ENCODE measurements around the gene SSU72.
"Not testable (repeated sequence)": the region's sequence is repeated elsewhere in the genome, so short reads cannot be mapped to it uniquely, and the experiment has no call there.

SSU72 gene

DNA sequence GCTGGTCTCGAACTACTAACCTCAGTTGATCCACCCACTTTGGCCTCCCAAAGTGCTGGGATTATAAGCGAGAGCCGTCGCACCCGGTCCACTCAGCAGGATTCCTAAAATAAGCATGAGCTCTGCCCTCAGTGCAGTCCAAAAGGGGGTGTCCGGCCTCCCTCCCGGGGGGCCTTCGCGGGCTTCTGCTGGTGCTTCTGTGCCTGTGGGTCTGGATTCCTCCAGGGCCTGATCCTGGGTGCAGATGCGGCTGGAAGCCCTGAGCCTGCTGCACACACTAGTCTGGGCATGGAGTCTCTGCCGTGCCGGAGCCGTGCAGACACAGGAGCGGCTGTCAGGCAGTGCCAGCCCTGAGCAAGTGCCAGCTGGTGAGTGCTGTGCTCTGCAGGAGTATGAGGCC lies 57.7 kb downstream of the SSU72 start:
- H2AFZ ChIP-seq (ENCODE audit: insufficient read depth, low read length, poor library complexity); H3K79me2 ChIP-seq (ENCODE audit: control insufficient read depth, insufficient read depth, low read length, poor library complexity); H2AK5ac ChIP-seq (ENCODE audit: low read length); H3K9me3 ChIP-seq (ENCODE audit: insufficient read depth, low read depth, low read length); DNase-seq; H3K4me1 ChIP-seq (ENCODE audit: control insufficient read depth in 1 of 2, insufficient read depth in 2 of 2, low read length in 2 of 2); H4K8ac ChIP-seq (ENCODE audit: low read depth, low read length); H3K79me1 ChIP-seq (ENCODE audit: low read length); H3K4me3 ChIP-seq (ENCODE audit: low read depth, low read length); H3K18ac ChIP-seq (ENCODE audit: low read length); H3K27ac ChIP-seq (ENCODE audit: low read depth, low read length); H3K4ac ChIP-seq (ENCODE audit: low read depth, low read length); H4K91ac ChIP-seq (ENCODE audit: low read depth, low read length); H3K14ac ChIP-seq (ENCODE audit: low read length); H3K27me3 ChIP-seq (ENCODE audit: insufficient read depth, low read length); H3K23ac ChIP-seq (ENCODE audit: low read length); H2BK5ac ChIP-seq (ENCODE audit: low read depth, low read length, poor library complexity); H4K12ac ChIP-seq (ENCODE audit: low read depth, low read length); H3K4me2 ChIP-seq (ENCODE audit: low read length); H3K9ac ChIP-seq (ENCODE audit: low read length); H2BK120ac ChIP-seq (ENCODE audit: insufficient read depth, low read length, poor library complexity); H2BK12ac ChIP-seq (ENCODE audit: low read length): not testable (repeated sequence)
- peaks cover 45 to 49% of the 10 kb centered on the region in 2 experiments for H3K36me3 ChIP-seq (ENCODE audit: control insufficient read depth in 1 of 2, insufficient read depth in 2 of 2, low read length in 2 of 2)
- no CpG with 5 or more reads among the region's 14 CpGs for WGBS (ENCODE audit: extremely low coverage, insufficient coverage, insufficient read length)

DNA sequence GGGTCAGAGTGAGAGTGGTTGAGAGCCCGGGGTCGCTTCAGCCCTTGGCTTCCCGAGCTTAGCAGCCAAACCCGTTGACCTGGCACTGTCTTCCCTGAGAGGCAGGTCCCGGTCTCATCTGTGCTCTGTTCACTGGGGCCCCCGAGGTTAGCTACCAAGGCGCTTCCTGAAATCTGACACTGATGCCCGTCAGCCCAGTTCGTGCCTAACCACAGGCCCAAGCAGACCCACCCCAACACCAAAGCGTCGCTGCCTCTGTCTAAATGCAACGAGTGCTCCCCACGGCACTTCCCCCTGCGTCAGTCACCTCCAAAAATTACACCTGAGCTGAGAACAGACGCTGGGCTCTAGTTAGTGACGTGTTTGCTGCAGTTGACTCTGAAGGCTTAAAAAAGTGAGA lies 60.3 kb downstream of the SSU72 start:
- H3K4ac ChIP-seq (ENCODE audit: low read depth, low read length); H3K27me3 ChIP-seq (ENCODE audit: insufficient read depth, low read length); H2AFZ ChIP-seq (ENCODE audit: insufficient read depth, low read length, poor library complexity); H3K18ac ChIP-seq (ENCODE audit: low read length); H3K79me1 ChIP-seq (ENCODE audit: low read length); H3K27ac ChIP-seq (ENCODE audit: low read depth, low read length); H3K4me2 ChIP-seq (ENCODE audit: low read length); H3K79me2 ChIP-seq (ENCODE audit: control insufficient read depth, insufficient read depth, low read length, poor library complexity); H3K14ac ChIP-seq (ENCODE audit: low read length); H3K4me1 ChIP-seq (ENCODE audit: control insufficient read depth in 1 of 2, insufficient read depth in 2 of 2, low read length in 2 of 2); DNase-seq; H4K91ac ChIP-seq (ENCODE audit: low read depth, low read length); H2BK5ac ChIP-seq (ENCODE audit: low read depth, low read length, poor library complexity); H2BK12ac ChIP-seq (ENCODE audit: low read length); H4K8ac ChIP-seq (ENCODE audit: low read depth, low read length); H3K4me3 ChIP-seq (ENCODE audit: low read depth, low read length); H2AK5ac ChIP-seq (ENCODE audit: low read length); H2BK120ac ChIP-seq (ENCODE audit: insufficient read depth, low read length, poor library complexity); H3K23ac ChIP-seq (ENCODE audit: low read length); H3K9ac ChIP-seq (ENCODE audit: low read length); H4K12ac ChIP-seq (ENCODE audit: low read depth, low read length); H3K9me3 ChIP-seq (ENCODE audit: insufficient read depth, low read depth, low read length): not testable (repeated sequence)
- peaks cover 26 to 29% of the 10 kb centered on the region in 2 experiments for H3K36me3 ChIP-seq (ENCODE audit: control insufficient read depth in 1 of 2, insufficient read depth in 2 of 2, low read length in 2 of 2)
- WGBS (ENCODE audit: extremely low coverage, insufficient coverage, insufficient read length) = no CpG with 5 or more reads among the region's 16 CpGs

DNA sequence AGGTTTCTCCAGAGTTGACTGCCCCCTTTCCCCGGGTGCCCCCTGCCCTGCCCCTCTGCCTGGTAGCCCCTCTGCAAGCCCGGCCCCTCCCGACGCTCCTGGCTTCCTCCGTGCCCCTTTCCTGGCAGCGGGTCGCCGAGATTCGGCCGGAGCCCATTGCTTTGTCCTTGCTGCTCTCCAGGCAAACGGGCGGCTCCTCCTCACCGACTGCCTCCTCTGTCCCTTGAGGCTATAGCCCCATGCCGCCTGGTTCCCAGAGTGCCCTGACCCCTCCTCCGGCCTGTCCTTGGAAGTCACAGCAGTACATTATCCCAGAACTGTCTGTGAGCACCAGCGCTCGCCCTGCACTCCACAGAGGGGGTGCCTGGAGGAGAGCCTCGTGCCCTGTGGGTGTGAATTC lies 61.0 kb downstream of the SSU72 start:
- not testable (repeated sequence) for H2AK5ac ChIP-seq (ENCODE audit: low read length); H2BK120ac ChIP-seq (ENCODE audit: insufficient read depth, low read length, poor library complexity); H3K23ac ChIP-seq (ENCODE audit: low read length); DNase-seq; H3K4me1 ChIP-seq (ENCODE audit: control insufficient read depth in 1 of 2, insufficient read depth in 2 of 2, low read length in 2 of 2); H4K8ac ChIP-seq (ENCODE audit: low read depth, low read length); H2AFZ ChIP-seq (ENCODE audit: insufficient read depth, low read length, poor library complexity); H3K27ac ChIP-seq (ENCODE audit: low read depth, low read length); H4K91ac ChIP-seq (ENCODE audit: low read depth, low read length); H3K79me1 ChIP-seq (ENCODE audit: low read length); H3K4me3 ChIP-seq (ENCODE audit: low read depth, low read length); H3K18ac ChIP-seq (ENCODE audit: low read length); H3K4me2 ChIP-seq (ENCODE audit: low read length); H3K79me2 ChIP-seq (ENCODE audit: control insufficient read depth, insufficient read depth, low read length, poor library complexity); H3K4ac ChIP-seq (ENCODE audit: low read depth, low read length); H2BK5ac ChIP-seq (ENCODE audit: low read depth, low read length, poor library complexity); H3K9ac ChIP-seq (ENCODE audit: low read length); H3K27me3 ChIP-seq (ENCODE audit: insufficient read depth, low read length); H3K9me3 ChIP-seq (ENCODE audit: insufficient read depth, low read depth, low read length); H2BK12ac ChIP-seq (ENCODE audit: low read length); H3K14ac ChIP-seq (ENCODE audit: low read length); H4K12ac ChIP-seq (ENCODE audit: low read depth, low read length)
- H3K36me3 ChIP-seq (ENCODE audit: control insufficient read depth in 1 of 2, insufficient read depth in 2 of 2, low read length in 2 of 2) = peaks cover 23 to 29% of the 10 kb centered on the region in 2 experiments
- WGBS (ENCODE audit: extremely low coverage, insufficient coverage, insufficient read length) = no CpG with 5 or more reads among the region's 18 CpGs

DNA sequence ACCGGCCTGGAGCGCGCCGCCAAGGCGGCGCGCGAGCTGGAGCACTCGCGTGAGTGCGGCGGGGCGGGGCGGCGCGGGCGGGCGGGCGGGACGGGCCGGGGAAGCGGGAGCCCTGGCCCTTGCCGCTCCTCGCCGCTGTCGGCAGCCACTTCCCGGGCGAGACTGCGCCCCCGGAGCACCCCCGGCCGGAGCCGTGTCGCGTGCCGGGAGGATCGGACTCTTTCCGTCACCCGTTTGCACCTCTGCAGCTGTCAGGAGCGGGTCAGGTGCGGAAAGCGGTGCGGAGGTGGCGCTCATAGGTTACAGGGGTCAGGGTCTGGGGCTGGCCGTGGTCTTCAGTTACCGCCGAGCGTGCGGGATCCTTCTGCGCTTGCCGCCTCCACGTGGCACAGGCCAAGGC lies 62.2 kb downstream of the SSU72 start:
- H2BK120ac ChIP-seq (ENCODE audit: insufficient read depth, low read length, poor library complexity); H4K12ac ChIP-seq (ENCODE audit: low read depth, low read length); H3K4me1 ChIP-seq (ENCODE audit: control insufficient read depth in 1 of 2, insufficient read depth in 2 of 2, low read length in 2 of 2); H3K79me2 ChIP-seq (ENCODE audit: control insufficient read depth, insufficient read depth, low read length, poor library complexity); H4K91ac ChIP-seq (ENCODE audit: low read depth, low read length); H3K4ac ChIP-seq (ENCODE audit: low read depth, low read length); H2BK5ac ChIP-seq (ENCODE audit: low read depth, low read length, poor library complexity); H3K23ac ChIP-seq (ENCODE audit: low read length); H4K8ac ChIP-seq (ENCODE audit: low read depth, low read length); H3K79me1 ChIP-seq (ENCODE audit: low read length); H3K18ac ChIP-seq (ENCODE audit: low read length); H2AFZ ChIP-seq (ENCODE audit: insufficient read depth, low read length, poor library complexity); H2AK5ac ChIP-seq (ENCODE audit: low read length); H3K14ac ChIP-seq (ENCODE audit: low read length); H3K9me3 ChIP-seq (ENCODE audit: insufficient read depth, low read depth, low read length); H3K27me3 ChIP-seq (ENCODE audit: insufficient read depth, low read length); H3K27ac ChIP-seq (ENCODE audit: low read depth, low read length); H2BK12ac ChIP-seq (ENCODE audit: low read length): not testable (repeated sequence)
- Histone ChIP-seq H3K4me3 (ENCODE audit: low read depth, low read length) (peak overlapping the region; percentile 91), H3K4me2 (ENCODE audit: low read length) (peak overlapping the region; percentile 77), H3K36me3 (ENCODE audit: control insufficient read depth in 1 of 2, insufficient read depth in 2 of 2, low read length in 2 of 2) (peaks cover 12 to 18% of the 10 kb centered on the region in 2 experiments), H3K9ac (ENCODE audit: low read length) (peak overlapping the region; percentile 90)
- DNase-seq = peak in 1 of 2 donors; percentile 10
- WGBS (ENCODE audit: extremely low coverage, insufficient coverage, insufficient read length) = no CpG with 5 or more reads among the region's 52 CpGs
